SU-DHL-6 (cell line): ENCODE data around the gene GNG14.

Source experiments
- H2AFZ ChIP-seq: fragments of 200-600 bp; sonication (generic); 2 replicates; pipeline ENCODE4 v1.6.1; 2014; ENCODE audit warnings: low read depth, mild to moderate bottlenecking, moderate library complexity, mixed read lengths, antibody characterized with exemption, low read length; ENCODE audit not compliant: severe bottlenecking
- H3F3A ChIP-seq: fragments of 200-600 bp; shearing (Covaris generic); 2 replicates; pipeline ENCODE4 v1.6.0; 2016; ENCODE audit warnings: antibody characterized with exemption, mild to moderate bottlenecking; ENCODE audit not compliant: insufficient read depth
- H3K27ac ChIP-seq: fragments of 200-600 bp; sonication (generic); 2 replicates; pipeline ENCODE4 v1.5.1; 2016; ENCODE audit warnings: low read depth, mild to moderate bottlenecking, low read length, moderate library complexity, mixed read lengths
- H3K27me3 ChIP-seq: fragments of 200-600 bp; sonication (generic), shearing (Covaris generic); 2 replicates; pipeline ENCODE4 v1.6.0; 2014; ENCODE audit warnings: mild to moderate bottlenecking, low read length
- H3K36me3 ChIP-seq: fragments of 200-600 bp; sonication (generic); 2 replicates; pipeline ENCODE4 v1.6.1; 2014; ENCODE audit warnings: mild to moderate bottlenecking, low read length, mixed read lengths
- H3K4me2 ChIP-seq: fragments of 300-600, 200-600 bp; shearing (Covaris generic), sonication (generic); 2 replicates; pipeline ENCODE4 v1.6.0; 2014; ENCODE audit warnings: low read length, low read depth, mild to moderate bottlenecking; ENCODE audit not compliant: poor library complexity, severe bottlenecking
- H3K4me3 ChIP-seq: fragments of 200-600 bp; sonication (generic); 2 replicates; pipeline ENCODE4 v1.5.1; 2014; ENCODE audit warnings: antibody characterized with exemption, low read length, mild to moderate bottlenecking, mixed read lengths; ENCODE audit not compliant: insufficient read depth, poor library complexity, severe bottlenecking
- H3K79me2 ChIP-seq: fragments of 200-600 bp; sonication (generic); 2 replicates; pipeline ENCODE4 v1.6.1; 2014; ENCODE audit warnings: mild to moderate bottlenecking, low read length, moderate library complexity; ENCODE audit not compliant: insufficient read depth
- H3K9ac ChIP-seq: fragments of 200-600 bp; sonication (generic); 2 replicates; pipeline ENCODE4 v1.7.0; 2014; ENCODE audit warnings: mild to moderate bottlenecking, low read length
- H3K9me2 ChIP-seq: fragments of 200-600 bp; sonication (generic); replicated peaks from 2 replicates; pipeline ENCODE4 v1.6.1; 2014; ENCODE audit warnings: low read length; ENCODE audit not compliant: insufficient read depth
- H3K9me3 ChIP-seq: fragments of 200-600 bp; sonication (generic); 2 replicates; pipeline ENCODE4 v1.6.1; 2014; ENCODE audit warnings: low read length, mixed read lengths; ENCODE audit not compliant: insufficient read depth
- H4K20me1 ChIP-seq: fragments of 200-600 bp; sonication (generic); 2 replicates; pipeline ENCODE4 v1.6.1; 2014; ENCODE audit warnings: low read depth, mild to moderate bottlenecking, antibody characterized with exemption, low read length, moderate library complexity, mixed read lengths
- CTCF ChIP-seq: fragments of 200-600 bp; sonication (generic); IDR thresholded peaks from one replicate; pipeline ENCODE4 v1.5.1; 2017; ENCODE audit warnings: antibody characterized with exemption, mild to moderate bottlenecking, low read length, moderate library complexity; ENCODE audit not compliant: insufficient read depth, poor library complexity, severe bottlenecking
- EZH2phosphoT487 ChIP-seq: fragments of 200-600 bp; sonication (generic), shearing (Covaris generic); conservative IDR thresholded peaks from 2 replicates; pipeline ENCODE4 v1.6.1; 2018; ENCODE audit warnings: mild to moderate bottlenecking, antibody characterized with exemption, low read length, moderate library complexity, mixed read lengths

The GNG14 gene

GRCh38 chr19:12701596-12702282 is 13.9 kb downstream of the GNG14 start:
- H3K4me2 ChIP-seq: no peak overlapping the region
- H3K36me3 ChIP-seq: peaks cover 6% of the 10 kb centered on the region; the same call in 1 of the 2 replicates
- no peaks in the 10 kb centered on the region for H3K79me2 ChIP-seq
- H2AFZ ChIP-seq: no peak overlapping the region
- H3F3A ChIP-seq: peaks cover 25% of the 10 kb centered on the region
- no peak overlapping the region for H3K4me3 ChIP-seq
- H3K27me3 ChIP-seq: no peaks in the 10 kb centered on the region
- no peak overlapping the region for H3K27ac ChIP-seq
- no peak overlapping the region for H3K9ac ChIP-seq
- H3K9me2 ChIP-seq: no peaks in the 10 kb centered on the region
- no peaks in the 10 kb centered on the region for H4K20me1 ChIP-seq
- no peaks in the 10 kb centered on the region for H3K9me3 ChIP-seq
- no peak for TF ChIP-seq EZH2phosphoT487
- TF ChIP-seq CTCF: no peak

GRCh38 chr19:12703046-12703445 is 15.2 kb downstream of the GNG14 start:
- H3K36me3 ChIP-seq: peaks cover 6% of the 10 kb centered on the region; the same call in 1 of the 2 replicates
- no peak overlapping the region for H3K4me3 ChIP-seq
- H3K27ac ChIP-seq: no peak overlapping the region
- TF ChIP-seq CTCF (no peak), EZH2phosphoT487 (no peak)
- H2AFZ ChIP-seq: no peak overlapping the region
- H3K79me2 ChIP-seq: no peaks in the 10 kb centered on the region
- no peak overlapping the region for H3K9ac ChIP-seq
- no peaks in the 10 kb centered on the region for H4K20me1 ChIP-seq
- no peak overlapping the region for H3K4me2 ChIP-seq
- no peaks in the 10 kb centered on the region for H3K9me2 ChIP-seq
- no peaks in the 10 kb centered on the region for H3K9me3 ChIP-seq
- no peaks in the 10 kb centered on the region for H3K27me3 ChIP-seq
- peaks cover 16% of the 10 kb centered on the region for H3F3A ChIP-seq

GRCh38 chr19:12705169-12705568 is 17.4 kb downstream of the GNG14 start:
- H3K9ac ChIP-seq: no peak overlapping the region
- no peak for TF ChIP-seq EZH2phosphoT487
- TF ChIP-seq CTCF: no peak
- H3K9me3 ChIP-seq: no peaks in the 10 kb centered on the region
- no peaks in the 10 kb centered on the region for H3K27me3 ChIP-seq
- H3K9me2 ChIP-seq: no peaks in the 10 kb centered on the region
- H2AFZ ChIP-seq: no peak overlapping the region
- peaks cover 1% of the 10 kb centered on the region; the same call in 1 of the 2 replicates for H3K79me2 ChIP-seq
- no peak overlapping the region for H3K27ac ChIP-seq
- no peak overlapping the region for H3K4me3 ChIP-seq
- no peaks in the 10 kb centered on the region for H4K20me1 ChIP-seq
- no peak overlapping the region for H3K4me2 ChIP-seq
- peaks cover 4% of the 10 kb centered on the region; the same call in 1 of the 2 replicates for H3F3A ChIP-seq
- H3K36me3 ChIP-seq: peaks cover 11% of the 10 kb centered on the region; the same call in 1 of the 2 replicates
